Activated CD4-positive, alpha-beta T cell treated with anti-CD3 and anti-CD28 coated beads, Interleukin-2, amount 50 U/mL, for 1 hour (primary cell): ENCODE measurements around the gene RASSF5.

Experiments
- DNase-seq: peaks from one replicate; pipeline ENCODE4 v3.0.0-alpha.2; 2020

The RASSF5 gene

DNA sequence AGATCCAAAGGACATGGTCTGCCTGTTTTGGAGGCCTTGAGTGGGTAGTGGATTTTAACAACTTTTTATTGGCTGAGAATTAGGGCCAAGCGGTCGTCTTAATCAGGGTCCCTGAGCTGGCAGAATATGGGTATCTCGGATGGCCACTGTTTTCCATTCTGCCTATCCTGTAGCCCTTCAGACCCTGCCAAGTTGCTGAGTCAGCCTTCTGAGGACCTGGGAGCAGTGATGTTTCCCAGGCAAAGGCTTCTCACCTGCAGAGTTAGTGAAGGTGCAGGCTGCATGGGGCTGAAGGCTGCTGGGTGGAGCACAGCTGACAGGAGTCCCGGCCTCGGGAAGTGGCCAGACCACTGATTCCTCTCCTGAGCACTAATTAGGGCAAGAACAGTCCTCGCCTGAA, 11.4 kb downstream of the RASSF5 start:
- DNase-seq: no peak

DNA sequence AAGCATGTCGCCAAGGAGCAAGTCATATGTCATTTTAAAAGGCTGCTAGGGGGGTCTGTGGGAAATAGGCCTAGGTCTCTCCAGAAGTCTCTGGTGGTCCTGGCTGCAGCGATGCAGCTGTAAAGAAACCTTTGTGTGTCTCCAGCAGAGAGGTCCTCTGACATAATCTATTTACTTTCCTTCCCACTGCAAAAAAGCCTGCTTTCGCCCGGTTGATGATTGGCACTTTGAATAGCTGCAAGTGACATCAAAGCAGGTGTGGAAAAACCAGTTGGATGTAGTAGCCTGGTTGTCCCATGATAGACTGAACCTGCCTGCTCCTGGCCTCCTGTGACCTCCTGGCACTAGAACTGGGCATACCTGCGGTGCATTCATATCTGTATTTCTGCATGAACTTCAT, 13.8 kb downstream of the RASSF5 start:
- no peak for DNase-seq

DNA sequence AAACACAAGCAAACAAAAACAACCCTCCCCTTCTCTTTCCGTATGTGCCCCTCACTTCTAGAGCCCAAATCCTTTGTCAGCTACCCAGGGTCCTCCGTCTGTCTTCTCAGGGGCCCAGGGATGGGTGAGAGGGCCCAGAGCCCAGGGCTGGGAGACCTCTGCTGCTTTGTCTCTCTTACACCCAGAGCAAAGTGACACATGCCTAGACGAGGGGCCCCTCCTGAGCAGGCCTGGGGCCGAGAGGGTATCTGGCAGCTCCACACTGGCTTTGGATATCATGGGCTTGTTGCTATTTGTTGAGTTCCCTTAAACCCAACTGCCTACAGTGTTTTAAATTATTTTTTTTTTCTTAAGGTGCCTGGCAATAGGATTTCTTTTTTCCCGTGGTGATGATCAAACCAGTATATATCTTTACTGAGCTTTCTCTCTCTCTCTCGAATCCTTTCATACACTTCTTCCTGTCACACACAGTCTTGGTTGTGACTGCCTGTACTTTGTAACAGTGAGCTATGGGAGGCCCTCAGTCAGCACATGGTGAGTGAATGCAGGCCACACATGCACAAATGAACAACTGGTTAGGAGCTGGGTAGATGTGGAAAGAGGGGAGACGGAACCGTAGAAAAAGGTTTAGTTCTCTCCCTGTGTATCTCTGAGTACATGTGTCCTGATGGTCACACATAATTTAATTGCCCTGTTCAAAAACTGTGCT, 14.5 kb downstream of the RASSF5 start:
- no peak for DNase-seq

DNA sequence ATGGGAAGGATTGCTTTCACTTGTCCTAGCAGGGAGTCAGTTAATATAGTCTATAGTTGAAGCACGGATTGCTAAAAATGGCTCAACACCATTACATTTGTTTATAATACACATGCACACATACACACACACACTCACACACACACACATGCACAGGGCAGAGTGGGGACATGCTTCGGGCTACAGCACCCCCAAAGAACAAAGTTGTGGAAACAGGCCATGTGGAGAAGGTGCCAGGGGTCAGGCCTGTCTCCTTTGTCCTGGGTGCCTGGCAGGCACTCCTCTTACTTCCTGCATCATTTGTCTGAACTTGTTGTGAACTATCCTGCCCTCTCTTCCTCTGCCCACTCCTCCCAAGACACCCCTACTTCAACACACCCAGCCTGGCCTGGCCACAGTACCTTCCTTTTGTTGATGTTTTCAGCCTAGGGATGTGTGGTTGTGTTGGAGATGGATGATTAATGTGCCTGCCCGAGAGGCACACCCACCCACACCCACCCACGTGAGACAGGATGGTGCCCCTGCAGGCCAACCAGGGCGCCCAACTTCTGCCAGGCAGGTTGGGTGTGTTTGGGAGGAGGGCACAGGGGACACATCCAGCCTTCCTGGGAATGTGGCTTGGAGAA, 17.5 kb downstream of the RASSF5 start:
- DNase-seq: no peak

DNA sequence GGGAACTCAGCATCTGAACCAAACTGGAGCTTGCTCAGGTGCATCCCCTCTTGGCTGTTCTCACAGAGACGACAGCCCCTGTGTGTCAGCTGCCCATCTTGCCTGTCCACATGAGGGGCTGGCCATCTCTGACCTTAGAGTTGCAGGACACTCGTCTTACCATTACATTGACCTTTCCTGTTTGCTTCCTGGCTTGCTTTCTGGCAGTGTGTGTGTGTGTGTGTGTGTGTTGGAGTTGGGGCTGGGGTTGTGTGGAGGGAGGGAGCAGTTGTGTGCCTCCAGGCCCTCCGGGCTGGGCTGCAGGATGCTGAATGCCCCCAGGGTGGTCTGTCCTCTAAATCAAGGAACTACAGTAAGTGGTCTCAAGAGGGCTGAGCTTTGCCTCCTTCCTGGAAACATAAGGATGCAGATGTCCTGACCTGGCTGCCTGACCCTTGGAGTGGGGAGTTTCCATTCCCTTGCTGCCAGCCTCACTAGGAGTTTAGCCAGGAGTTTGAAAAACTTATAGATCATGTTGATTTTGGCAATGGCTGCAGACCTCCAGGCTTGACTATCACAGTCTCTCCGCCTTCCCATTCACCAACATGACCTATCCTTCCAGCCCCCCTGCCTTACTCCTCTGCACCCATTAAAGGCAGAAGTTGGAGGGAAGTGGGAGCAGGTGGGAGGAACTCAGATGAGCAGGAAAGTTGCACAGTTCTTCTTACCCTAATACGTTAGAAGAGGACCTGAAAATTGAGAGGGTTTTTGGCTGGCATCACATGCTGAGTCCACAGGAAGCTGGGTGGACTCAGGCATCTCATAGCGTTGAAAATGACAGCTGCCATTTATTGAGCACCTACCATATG, 19.0 kb downstream of the RASSF5 start:
- DNase-seq: no peak

DNA sequence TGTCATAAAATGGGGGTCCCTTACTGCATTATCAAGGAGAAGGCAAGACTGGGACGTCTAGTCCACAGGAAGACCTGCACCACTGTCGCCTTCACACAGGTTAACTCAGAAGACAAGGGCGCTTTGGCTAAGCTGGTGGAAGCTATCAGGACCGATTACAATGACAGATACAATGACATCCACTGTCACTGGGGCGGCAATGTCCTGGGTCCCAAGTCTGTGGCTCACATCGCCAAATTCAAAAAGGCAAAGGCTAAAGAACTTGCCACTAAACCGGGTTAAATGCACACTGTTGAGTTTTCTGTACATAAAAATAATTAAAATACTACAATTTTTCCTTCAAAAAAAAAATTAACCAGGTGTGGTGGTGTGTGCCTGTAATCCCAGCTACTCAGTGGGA, 22.1 kb downstream of the RASSF5 start:
- no peak for DNase-seq

DNA sequence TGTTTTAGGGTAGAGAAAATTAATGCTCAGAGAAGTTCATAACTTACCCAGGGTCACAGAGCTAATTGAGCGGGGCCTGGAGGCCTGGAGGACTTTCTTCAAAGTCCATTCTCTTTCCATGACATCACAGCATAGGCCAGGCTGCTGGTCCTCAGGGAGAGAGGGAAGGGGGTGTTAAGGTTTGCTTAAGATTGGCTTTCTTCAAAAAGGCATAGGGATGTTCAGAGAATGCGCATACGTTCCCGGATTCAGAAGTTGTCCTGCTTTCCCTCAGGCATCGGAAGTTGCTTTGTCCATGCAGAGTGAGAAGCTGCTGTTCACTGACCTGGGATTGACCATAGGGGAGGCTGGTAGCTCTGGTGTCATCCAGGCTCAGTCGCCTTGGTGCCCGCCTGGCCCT, 25.0 kb downstream of the RASSF5 start:
- no peak for DNase-seq

DNA sequence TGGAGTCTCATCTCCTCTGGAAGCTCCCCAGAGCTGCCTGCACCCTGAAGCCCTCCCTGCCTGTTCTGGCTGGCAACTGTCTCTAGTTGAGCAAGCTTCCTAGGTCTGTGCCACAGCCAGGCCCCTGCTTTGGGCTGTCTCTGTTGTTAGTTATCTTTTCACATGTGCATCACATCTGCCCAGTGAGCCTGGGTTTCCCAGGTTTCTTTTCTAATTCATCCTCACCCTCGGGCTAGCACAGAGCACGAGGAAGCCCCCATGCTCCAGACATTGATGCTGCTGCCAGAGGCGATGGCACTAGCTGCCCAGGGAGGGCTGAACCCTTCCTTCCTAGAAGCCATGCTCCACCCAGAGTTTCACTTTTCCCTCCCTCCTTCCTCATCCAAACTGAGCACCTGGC, 27.2 kb downstream of the RASSF5 start:
- DNase-seq: no peak

DNA sequence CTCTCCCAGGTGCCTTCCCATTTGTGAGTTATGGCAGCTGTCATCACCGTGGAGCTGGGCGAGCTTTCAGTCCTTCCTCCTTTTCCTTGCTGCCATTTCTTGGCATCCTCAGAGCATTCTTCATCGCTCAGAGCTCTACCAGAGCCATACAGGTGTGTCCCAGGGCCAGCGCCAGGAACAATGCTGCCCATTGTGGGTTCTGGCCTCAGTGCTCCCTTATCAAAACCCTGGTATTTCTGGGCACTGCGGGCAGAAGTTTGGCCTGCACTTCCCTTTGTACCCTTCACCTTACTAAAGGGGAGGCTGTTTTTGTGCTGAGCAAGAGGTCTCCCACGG, 28.5 kb downstream of the RASSF5 start:
- no peak for DNase-seq

DNA sequence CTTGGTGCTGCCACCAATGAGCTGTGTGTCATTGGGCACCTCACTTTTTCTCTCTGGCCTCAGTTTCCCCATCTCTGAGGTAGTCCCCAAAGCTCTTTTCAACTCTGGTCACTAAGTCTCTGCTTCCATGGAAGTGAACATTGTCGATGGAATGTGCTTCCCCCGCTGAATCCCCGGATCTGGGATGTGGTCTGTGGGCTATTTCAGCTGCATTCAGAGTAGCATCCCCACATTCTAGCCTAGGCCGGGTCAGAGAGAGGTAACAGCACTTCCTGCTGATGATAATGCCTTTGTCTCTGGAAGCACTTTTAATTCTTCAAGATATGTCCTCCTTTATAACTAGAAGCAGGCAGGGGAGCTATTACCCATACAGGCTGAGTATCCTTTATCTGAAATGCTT, 29.8 kb downstream of the RASSF5 start:
- no peak for DNase-seq

DNA sequence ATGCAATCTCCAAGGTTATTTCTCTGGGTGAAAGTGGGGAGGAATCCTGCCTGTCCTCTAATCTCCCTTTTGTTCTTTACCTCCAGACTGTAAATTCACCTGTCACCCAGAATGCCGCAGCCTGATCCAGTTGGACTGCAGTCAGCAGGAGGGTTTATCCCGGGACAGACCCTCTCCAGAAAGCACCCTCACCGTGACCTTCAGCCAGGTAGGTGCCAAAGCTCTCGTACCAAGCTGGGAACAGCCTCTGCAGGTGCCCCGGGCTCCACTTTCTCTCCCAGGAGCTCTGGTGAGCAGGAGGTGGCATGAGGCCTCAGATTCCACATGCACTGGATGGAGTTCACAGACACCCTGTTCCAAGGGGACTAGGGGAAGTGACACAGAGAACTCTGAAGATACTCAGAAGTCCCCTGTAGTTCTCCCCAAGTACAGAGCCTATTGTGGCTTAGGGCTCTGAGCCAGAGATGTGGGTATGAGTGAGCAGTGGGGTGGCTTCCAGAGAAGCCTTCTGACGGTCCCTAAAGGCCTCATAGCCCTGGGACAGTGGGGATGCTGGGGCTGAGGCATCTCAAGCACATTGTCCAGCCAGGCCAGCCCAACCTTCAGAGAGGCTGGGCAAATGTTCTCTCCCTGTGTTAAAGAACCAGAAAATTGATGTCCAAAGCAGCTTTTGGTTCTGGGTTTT, 30.9 kb downstream of the RASSF5 start:
- DNase-seq: no peak

DNA sequence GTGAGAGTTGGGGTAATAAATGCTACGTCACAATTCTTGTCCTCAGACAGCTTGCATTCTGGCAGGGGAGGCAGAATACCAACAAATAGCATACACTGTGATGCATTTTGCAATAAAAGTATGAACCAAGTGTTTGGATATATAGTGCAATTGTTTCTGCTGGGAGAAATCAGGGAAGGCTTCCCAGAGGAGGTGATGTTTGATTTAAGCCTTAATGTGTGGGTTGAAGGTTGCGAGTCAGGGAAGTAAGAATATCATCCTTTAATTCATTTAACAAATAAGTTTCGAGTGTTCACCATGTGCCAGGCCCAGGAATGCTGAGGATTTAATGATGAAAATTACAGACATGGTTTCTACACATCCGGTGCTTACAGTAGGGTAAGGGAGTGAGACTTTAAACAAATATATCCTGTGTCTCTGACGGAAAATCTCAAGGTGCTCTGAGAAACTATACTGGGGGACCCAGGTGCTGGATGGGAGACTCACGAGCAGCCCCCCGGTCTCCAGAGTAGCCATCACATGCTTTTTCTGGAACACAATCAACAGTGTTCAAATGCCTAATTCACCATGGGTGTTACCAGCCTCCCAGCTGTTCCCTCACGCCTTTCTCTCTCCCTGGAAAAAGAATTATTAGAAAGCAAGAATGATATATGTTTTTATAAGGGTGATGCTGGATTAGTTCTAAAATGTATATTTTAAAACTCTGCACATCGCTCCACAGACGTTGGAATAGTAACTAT, 31.7 kb downstream of the RASSF5 start:
- DNase-seq: no peak

DNA sequence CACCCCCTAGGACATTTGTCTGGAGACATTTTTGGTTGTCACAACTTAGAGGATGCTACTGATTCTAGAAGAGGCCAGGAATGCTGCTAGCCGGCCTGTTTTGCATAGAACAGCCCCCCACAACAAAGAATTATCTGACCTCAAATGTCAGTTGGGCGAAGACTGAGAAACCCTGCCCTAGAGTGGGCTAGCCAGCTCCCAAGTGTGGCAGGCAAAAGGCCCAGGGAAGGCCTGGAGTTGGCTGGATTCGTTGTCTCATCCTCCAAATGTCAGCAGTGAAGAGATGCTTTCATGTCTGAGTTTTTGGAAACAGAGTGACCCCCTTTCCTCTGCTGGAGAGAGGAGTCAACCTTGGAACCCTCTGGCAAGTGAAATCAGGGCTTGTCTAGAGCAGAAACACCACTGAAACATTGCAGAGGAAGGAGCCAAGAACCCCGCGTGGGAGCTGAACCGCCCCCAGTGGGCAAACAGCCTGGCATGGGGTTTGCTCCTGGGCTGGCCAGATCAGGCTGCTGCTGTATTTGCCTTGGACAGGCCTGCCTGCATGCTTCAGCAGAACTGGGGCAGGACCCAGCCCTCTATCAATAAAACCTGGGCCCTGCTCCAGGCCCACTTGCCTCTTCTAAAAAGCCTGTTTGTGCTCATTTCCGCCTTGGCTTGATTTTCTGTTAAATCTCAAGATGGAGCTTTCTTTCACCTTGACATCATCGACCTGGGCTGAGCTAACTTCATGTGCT, 32.9 kb downstream of the RASSF5 start:
- no peak for DNase-seq

DNA sequence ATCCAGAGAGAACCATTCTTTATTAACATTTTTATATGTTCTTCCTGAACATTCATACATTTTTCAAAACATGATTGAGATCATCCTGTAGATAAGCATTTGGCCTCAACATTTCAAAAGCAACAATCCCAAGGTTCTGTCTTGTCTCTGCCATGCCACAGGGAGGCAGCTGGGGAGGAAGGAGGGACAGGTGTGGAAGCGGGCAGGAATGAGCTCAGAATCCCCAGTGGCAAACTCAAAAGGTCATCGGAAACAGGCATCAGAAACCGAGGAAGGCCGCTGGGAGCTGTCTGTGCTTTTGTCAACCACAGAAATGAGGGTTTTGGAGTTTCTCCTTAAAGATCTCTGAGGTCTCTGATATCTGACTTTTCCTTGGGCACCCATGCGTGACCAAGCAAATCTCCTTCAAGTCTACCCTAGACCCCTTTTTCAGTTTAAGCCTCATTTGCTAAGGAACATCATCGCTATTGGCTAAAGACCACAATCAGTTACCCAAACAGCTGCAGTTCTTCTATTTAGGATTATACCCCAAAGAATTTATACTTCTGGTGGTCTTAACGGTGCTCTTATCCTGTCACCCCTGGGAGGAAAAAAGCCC, 34.0 kb downstream of the RASSF5 start:
- DNase-seq: no peak

DNA sequence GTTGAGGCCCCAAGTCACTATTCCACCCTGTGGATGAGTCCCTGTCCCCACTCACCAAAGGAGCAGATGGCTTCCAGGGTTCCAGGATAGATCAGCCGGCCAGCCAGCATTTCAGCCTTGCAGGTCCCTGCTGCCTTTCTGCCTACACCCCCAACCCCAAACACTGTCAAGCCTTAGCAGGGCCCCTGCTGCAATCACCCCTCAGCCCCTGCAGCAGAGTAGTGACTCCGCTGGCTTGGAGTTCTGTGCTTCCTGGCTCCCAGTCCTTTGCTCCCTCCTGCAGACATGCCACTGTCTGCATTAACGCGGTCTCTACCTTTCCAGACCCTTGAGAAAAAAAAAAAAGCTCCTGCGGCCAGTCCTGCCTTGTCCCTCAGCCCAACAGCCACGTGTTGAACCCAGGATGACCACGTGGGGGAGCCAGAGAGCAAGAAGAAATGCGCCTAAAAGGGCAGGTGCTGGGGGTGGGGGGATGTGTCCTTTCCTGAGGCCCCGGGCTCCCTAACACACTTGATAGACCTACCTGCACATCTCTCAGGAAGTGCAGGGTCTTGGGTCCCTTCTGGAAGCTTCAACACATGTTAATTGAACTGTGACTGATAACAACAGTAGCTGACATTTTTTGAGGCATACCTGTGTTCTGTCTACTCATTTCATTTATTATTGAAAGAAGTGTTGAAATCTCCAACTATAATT, 37.4 kb downstream of the RASSF5 start:
- DNase-seq: peak; percentile 86

DNA sequence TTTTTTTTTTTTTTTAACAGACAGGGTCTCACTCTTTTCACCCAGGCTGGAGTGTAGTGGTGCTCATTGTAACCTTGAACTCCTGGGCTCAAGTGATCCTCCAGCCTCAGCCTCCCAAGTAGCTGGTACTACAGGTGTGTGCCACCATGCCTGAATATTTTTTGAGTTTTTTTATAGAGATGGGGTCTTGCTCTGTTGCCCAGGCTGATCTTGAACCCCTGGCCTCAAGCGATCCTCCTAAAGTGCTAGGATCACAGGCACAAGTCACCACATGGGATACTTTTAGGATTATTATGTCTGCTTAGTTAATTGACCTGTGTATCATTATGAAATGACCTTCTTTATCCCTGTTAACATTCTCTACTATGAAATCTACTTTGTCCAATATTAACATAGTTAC, 38.0 kb downstream of the RASSF5 start:
- DNase-seq: no peak

DNA sequence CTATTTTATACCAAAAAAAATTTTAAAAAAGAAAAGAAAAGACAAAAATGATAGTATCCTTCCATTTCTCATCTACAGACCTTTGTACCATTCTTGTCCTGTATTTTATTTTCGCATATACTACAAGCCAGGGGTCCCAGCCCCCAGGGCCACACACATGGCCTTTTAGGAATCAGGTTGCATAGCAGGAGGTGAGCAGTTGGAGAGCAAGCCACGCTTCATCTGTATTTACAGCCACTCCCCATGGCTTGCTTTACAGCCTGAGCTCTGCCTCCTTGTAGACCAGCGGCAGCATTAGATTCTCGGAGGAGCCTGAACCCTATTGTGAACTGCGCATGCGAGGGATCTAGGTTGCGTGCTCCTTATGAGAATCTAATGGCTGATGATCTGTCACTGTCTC, 39.8 kb downstream of the RASSF5 start:
- DNase-seq: no peak

DNA sequence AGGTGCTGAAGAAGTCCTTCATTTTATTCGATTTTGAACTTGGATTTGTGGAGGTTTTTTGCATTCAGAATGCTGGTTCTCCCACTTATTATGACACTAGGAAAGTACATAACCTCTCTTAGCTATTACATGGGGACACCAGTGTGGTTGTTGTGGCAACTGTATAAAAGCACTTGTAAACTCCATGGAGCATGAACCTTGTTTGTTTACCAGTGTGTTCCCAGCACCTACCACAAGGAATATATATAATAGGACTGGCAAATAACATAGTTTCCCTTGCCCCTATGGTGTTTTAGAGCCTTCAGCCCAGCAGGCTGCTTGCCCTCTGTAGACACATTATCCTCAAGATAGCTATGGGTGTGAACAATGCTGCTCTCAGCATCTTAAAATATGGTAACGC, 43.1 kb downstream of the RASSF5 start:
- DNase-seq: no peak

DNA sequence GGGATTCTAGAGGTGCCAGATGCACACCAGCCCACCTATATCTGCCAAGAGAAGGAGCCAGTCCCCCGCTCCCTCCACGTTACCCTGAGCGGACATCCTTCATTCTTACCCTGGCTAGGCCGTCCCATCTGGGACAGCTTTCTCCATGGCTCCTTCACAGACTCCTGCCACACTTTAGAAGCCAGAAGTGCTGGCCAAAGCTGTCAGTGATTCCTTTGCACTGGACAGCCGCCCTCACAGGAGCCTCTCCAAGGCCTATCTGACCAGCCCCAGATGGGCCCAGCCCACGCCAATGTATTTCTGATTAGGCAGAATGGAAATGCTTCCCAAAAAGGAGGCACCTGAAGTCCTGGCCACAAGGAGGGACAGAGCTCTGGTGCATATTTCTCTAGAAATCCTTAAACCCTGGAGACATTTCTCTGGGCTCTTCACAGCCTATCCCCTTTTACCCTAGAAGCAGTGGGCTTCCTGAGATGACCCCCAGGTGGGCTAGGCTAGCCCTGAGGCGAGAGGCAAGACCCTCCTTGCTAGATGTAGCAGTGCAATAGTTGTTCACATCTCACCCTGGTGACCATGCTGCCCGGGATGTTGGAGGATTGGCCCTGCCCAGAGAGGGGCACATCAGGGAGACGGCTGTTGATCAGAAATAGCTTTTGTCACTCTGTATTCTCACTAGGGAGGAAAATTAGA, 44.1 kb downstream of the RASSF5 start:
- DNase-seq: no peak

DNA sequence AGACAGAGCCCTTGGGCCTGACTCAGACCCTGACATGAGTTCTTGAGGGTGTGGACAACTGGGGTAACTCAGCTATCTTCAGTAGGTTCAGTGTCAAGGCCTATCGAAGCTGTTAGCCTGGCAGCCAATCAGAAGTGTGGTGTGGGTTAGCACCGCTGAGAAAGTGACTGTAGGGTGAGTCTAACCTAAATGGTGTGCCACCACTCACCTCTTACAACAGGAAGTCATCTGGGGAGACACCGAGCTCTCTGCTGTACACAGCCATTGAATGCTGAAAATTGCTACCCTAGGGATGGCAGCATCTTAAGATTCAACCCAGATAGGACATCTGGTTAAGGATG, 44.6 kb downstream of the RASSF5 start:
- peak; percentile 71 for DNase-seq

DNA sequence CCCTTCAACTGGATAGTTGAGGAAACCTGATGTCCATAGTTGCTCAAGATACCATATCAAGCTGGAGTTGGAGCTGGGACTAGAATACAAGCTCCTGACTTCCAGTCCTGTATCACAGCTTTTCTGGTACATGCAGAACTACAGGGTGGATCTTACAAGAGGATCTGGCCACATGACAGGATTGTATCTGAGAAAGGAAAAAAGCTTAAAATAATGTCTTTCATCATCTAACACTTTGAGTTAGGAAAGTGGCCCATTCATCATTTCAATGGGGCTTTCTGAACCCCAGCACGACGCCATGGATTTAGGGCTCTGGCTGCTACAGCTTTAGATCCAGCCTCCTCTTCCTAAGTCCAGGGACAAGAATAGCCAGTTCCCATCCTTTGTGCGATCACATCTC, 46.9 kb downstream of the RASSF5 start:
- DNase-seq: no peak
